GM18951 (cell line): Measurements from ENCODE around the gene MYLK.

Experiments used
- POLR2A ChIP-seq: IDR thresholded peaks from 4 replicates; pipeline ENCODE4 v1.6.1; 2011; ENCODE audit warnings: mild to moderate bottlenecking; ENCODE audit not compliant: insufficient read length, insufficient read depth; ENCODE audit errors: extremely low read depth
- in situ Hi-C: fragments of 300-500 bp; cut with MboI; formaldehyde crosslinking; loops from one replicate; pipeline ENCODE4 v1.12.0; 2022; ENCODE audit warnings: low sequenced_read_pairs, mixed read lengths, inconsistent platforms; ENCODE audit not compliant: unreplicated experiment

MYLK gene

GRCh38 chr3:123684209-123684608 lies 199.9 kb downstream of the MYLK start:
- no peak for TF ChIP-seq POLR2A
- in situ Hi-C loops = no loop called here

- TF ChIP-seq POLR2A = no peak
- in situ Hi-C loops = no loop called here
Measured at GRCh38 chr3:123683505-123684154, 200.5 kb downstream of the MYLK start.

- in situ Hi-C loops = no loop called here
- TF ChIP-seq POLR2A = no peak
Measured at GRCh38 chr3:123682781-123683504, 201.2 kb downstream of the MYLK start.

- TF ChIP-seq POLR2A = no peak
- in situ Hi-C loops = no loop called here
Measured at GRCh38 chr3:123682302-123682701, 201.8 kb downstream of the MYLK start.

GRCh38 chr3:123679712-123680386 lies 204.3 kb downstream of the MYLK start:
- in situ Hi-C loops = no loop called here
- no peak for TF ChIP-seq POLR2A

- in situ Hi-C loops = no loop called here
Measured at GRCh38 chr3:123678108-123678511, 206.0 kb downstream of the MYLK start.

GRCh38 chr3:123672429-123673146 lies 211.5 kb downstream of the MYLK start:
- no peak for TF ChIP-seq POLR2A
- in situ Hi-C loops = no loop called here

More at GRCh38 chr3:123678108-123678511, 206.0 kb downstream of the MYLK start:
- no peak for TF ChIP-seq POLR2A

GRCh38 chr3:123670743-123671142 lies 213.4 kb downstream of the MYLK start:
- TF ChIP-seq POLR2A = no peak
- in situ Hi-C loops = no loop called here

GRCh38 chr3:123668906-123669305 lies 215.2 kb downstream of the MYLK start:
- TF ChIP-seq POLR2A = no peak
- in situ Hi-C loops = no loop called here

- in situ Hi-C loops = no loop called here
Measured at GRCh38 chr3:123667784-123668183, 216.3 kb downstream of the MYLK start.

GRCh38 chr3:123664753-123665152 lies 219.4 kb downstream of the MYLK start:
- in situ Hi-C loops = no loop called here
- no peak for TF ChIP-seq POLR2A

More at GRCh38 chr3:123667784-123668183, 216.3 kb downstream of the MYLK start:
- TF ChIP-seq POLR2A = no peak

GRCh38 chr3:123663977-123664376 lies 220.2 kb downstream of the MYLK start:
- in situ Hi-C loops = no loop called here
- TF ChIP-seq POLR2A = no peak

GRCh38 chr3:123661973-123662372 lies 222.2 kb downstream of the MYLK start:
- no peak for TF ChIP-seq POLR2A
- in situ Hi-C loops = no loop called here
